Measurements from ENCODE around the gene AGPAT4. TPM values are rescaled to one million over a fixed set of nuclear protein-coding genes. Genes with fewer than 3 reads are reported as not detected.

The AGPAT4 gene
- polyA plus RNA-seq, 1 donor (not counting 4 experiments of a cell fraction or from before 2014, with no cell fraction given), result 8.4 TPM

DNA sequence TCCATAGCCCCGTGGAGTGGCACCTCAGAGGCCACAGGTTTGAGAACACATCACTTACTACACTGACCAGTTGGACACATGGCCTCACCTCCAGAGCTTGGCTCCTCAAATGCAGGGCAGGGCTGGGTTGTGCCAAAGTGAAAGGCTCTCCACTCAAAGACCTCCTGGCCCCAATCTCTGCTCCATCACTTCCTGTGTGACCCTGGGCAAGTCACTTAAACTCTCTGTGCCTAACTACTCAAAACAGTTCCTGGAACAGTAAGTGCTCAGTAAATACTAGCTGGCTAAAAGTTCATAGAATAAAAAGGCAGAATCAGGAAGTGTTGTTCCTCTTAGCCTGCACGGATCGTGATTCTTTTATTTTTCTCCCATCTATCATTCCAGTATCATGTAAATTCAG lies 50.2 kb downstream of the AGPAT4 start:
- Histone ChIP-seq H3K36me3 (ENCODE audit: control insufficient read depth in 2 of 2, extremely low read depth in 1 of 2, insufficient read depth in 2 of 2, low read length in 2 of 2) (peaks cover 0 to 2% of the 10 kb centered on the region in 2 experiments), H3K4me1 (ENCODE audit: control insufficient read depth, extremely low read depth, insufficient read depth, low read length) (no peaks in the 10 kb centered on the region), H3K4me3 (ENCODE audit: control insufficient read depth in 2 of 3, extremely low read depth in 1 of 3, insufficient read depth in 2 of 3, low read depth in 1 of 3, low read length in 3 of 3) (no peak overlapping the region), H4K20me1 (ENCODE audit: control insufficient read depth, extremely low read depth, insufficient read depth, low read length) (no peaks in the 10 kb centered on the region), H2AFZ (ENCODE audit: control insufficient read depth, low read length) (no peak overlapping the region), H3K27ac (ENCODE audit: control insufficient read depth, insufficient read depth, low read length) (no peak overlapping the region), H3K9me1 (ENCODE audit: control insufficient read depth, extremely low read depth, insufficient read depth, low read length) (no peaks in the 10 kb centered on the region), H3K9ac (ENCODE audit: control insufficient read depth, extremely low read depth, insufficient read depth, low read length) (no peak overlapping the region), H3K79me2 (ENCODE audit: control insufficient read depth, insufficient read depth, low read length) (no peaks in the 10 kb centered on the region), H3K9me3 (ENCODE audit: control insufficient read depth, low read depth, low read length) (peaks cover 4% of the 10 kb centered on the region), H3K4me2 (ENCODE audit: control insufficient read depth, extremely low read depth, insufficient read depth, low read depth, low read length) (no peak overlapping the region), H3K27me3 (ENCODE audit: control insufficient read depth, extremely low read depth, insufficient read depth, low read length) (no peaks in the 10 kb centered on the region)
- FAIRE-seq (no peak), DNase-seq (ENCODE audit: low read depth, low spot score) (no peak)
- TF ChIP-seq EZH2 (IDR thresholded peaks at IDR 0.05; ENCODE audit: low read length), result no peak
- TF ChIP-seq, protein P1, sequence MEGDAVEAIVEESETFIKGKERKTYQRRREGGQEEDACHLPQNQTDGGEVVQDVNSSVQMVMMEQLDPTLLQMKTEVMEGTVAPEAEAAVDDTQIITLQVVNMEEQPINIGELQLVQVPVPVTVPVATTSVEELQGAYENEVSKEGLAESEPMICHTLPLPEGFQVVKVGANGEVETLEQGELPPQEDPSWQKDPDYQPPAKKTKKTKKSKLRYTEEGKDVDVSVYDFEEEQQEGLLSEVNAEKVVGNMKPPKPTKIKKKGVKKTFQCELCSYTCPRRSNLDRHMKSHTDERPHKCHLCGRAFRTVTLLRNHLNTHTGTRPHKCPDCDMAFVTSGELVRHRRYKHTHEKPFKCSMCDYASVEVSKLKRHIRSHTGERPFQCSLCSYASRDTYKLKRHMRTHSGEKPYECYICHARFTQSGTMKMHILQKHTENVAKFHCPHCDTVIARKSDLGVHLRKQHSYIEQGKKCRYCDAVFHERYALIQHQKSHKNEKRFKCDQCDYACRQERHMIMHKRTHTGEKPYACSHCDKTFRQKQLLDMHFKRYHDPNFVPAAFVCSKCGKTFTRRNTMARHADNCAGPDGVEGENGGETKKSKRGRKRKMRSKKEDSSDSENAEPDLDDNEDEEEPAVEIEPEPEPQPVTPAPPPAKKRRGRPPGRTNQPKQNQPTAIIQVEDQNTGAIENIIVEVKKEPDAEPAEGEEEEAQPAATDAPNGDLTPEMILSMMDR (optimal IDR thresholded peaks at IDR 0.05 in 1 of 3, IDR thresholded peaks at IDR 0.05 in 1 of 3, conservative IDR thresholded peaks at IDR 0.05 in 1 of 3; ENCODE audit: extremely low read depth in 1 of 3, insufficient read depth in 2 of 3, low read length in 3 of 3), result no peak
- dilution Hi-C loops (cut with MboI; ENCODE audit: extremely low pct_ligation_motif_present, low sequenced_read_pairs), result no loop called here

DNA sequence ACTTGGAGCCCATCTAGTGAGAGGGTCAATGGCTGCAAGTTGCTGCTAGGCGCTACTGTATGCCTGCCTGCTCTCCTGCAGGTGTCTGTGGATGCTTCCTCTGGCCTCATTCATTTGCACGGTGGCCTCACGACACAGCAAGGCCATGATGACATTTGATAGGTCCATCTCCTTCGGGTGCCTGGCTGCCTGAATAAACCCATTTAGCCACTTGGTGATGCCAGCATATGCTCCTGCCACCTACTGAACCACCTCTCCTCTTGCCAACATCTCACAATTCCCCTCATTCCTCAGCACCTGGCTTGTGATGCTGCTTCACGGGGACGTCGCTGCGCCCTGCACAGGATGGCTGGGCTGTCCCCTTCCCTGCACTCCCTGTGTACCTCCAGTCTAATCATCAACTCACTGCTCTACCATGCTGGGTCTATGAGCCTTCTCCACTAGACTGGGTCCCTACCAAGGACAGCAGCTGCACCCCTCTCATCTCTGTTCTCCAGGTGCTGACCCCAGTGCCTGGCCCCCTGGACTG lies 51.1 kb downstream of the AGPAT4 start:
- no peak overlapping the region for H3K9ac ChIP-seq (ENCODE audit: control insufficient read depth, extremely low read depth, insufficient read depth, low read length)
- FAIRE-seq, result no peak
- no peak overlapping the region for H3K27ac ChIP-seq (ENCODE audit: control insufficient read depth, insufficient read depth, low read length)
- no peaks in the 10 kb centered on the region for H3K4me1 ChIP-seq (ENCODE audit: control insufficient read depth, extremely low read depth, insufficient read depth, low read length)
- no peaks in the 10 kb centered on the region for H3K79me2 ChIP-seq (ENCODE audit: control insufficient read depth, insufficient read depth, low read length)
- no peak overlapping the region for H3K4me3 ChIP-seq (ENCODE audit: control insufficient read depth in 2 of 3, extremely low read depth in 1 of 3, insufficient read depth in 2 of 3, low read depth in 1 of 3, low read length in 3 of 3)
- no peak for DNase-seq (ENCODE audit: low read depth, low spot score)
- dilution Hi-C loops (cut with MboI; ENCODE audit: extremely low pct_ligation_motif_present, low sequenced_read_pairs), result no loop called here
- H3K9me3 ChIP-seq (ENCODE audit: control insufficient read depth, low read depth, low read length), result peaks cover 4% of the 10 kb centered on the region
- no peaks in the 10 kb centered on the region for H3K9me1 ChIP-seq (ENCODE audit: control insufficient read depth, extremely low read depth, insufficient read depth, low read length)
- H4K20me1 ChIP-seq (ENCODE audit: control insufficient read depth, extremely low read depth, insufficient read depth, low read length), result no peaks in the 10 kb centered on the region
- H3K4me2 ChIP-seq (ENCODE audit: control insufficient read depth, extremely low read depth, insufficient read depth, low read depth, low read length), result no peak overlapping the region
- TF ChIP-seq, protein P1 (optimal IDR thresholded peaks at IDR 0.05 in 1 of 3, IDR thresholded peaks at IDR 0.05 in 1 of 3, conservative IDR thresholded peaks at IDR 0.05 in 1 of 3; ENCODE audit: extremely low read depth in 1 of 3, insufficient read depth in 2 of 3, low read length in 3 of 3), result no peak
- no peak for TF ChIP-seq EZH2 (IDR thresholded peaks at IDR 0.05; ENCODE audit: low read length)
- no peak overlapping the region for H2AFZ ChIP-seq (ENCODE audit: control insufficient read depth, low read length)
- H3K36me3 ChIP-seq (ENCODE audit: control insufficient read depth in 2 of 2, extremely low read depth in 1 of 2, insufficient read depth in 2 of 2, low read length in 2 of 2), result peaks cover 2% of the 10 kb centered on the region in 2 experiments
- no peaks in the 10 kb centered on the region for H3K27me3 ChIP-seq (ENCODE audit: control insufficient read depth, extremely low read depth, insufficient read depth, low read length)
